HL-60/S4 treated with phorbol 12-myristate 13-acetate at 8.2 ng/mL for 4 days and 3 days (cell line): ENCODE results near the gene ITGB7.

Experiments
- in situ Hi-C: fragments of 300-500 bp; cut with MboI; formaldehyde crosslinking; loops from 2 replicates; pipeline ENCODE4 v1.15.0; 2022; ENCODE audit warnings: low sequenced_read_pairs

ITGB7 gene

DNA sequence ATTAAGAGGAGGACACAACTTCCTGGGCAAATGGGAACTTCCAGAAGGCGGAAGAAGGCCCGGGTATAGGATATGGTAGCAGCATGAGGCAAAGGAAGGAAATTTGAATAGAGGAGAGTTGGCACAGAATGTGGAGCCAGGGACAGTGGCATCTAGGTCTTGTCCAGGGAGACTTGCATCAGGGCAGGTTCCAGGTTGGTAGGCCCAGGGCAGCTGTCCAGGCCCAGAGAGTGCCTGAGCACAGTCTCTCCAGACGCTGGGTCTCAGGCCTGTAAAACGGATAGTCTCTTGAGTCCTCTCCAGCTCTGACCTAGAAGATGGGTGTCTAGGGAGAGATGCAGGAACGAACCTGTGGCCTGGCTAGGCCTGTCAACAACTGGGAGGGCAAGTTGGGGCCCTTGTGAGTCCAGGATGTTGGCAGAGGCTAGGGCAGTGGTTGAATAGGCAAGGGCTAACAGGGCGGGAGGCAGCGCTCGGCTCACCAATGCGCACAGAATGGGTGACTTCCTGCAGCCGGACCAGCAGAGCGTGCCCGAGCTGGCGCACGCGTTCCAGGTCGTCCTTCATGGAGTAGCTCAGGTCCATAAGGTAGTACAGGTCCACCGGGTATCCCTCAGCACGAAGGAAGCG, 9.9 kb downstream of the ITGB7 start:
- in situ Hi-C loops = no loop called here

DNA sequence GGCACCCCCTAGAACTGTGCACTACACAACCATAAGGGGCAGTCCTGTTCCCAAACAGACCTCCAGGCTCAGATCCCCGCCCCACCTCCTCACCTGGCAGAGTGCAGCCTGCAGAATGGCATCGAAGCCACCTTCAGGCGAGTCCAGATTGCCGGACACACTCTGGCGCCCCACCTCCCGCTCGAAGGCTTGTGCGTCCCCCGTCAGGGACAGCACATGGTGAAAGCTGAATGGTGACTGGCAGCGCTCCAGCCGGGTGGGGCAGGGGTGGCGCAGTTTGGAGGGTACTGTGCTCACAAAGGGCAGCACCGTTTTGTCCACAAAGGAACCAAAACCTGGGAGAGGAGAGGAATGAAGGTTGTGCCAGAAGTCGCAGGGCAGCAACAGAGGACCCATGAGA, 10.6 kb downstream of the ITGB7 start:
- in situ Hi-C loops = no loop called here

DNA sequence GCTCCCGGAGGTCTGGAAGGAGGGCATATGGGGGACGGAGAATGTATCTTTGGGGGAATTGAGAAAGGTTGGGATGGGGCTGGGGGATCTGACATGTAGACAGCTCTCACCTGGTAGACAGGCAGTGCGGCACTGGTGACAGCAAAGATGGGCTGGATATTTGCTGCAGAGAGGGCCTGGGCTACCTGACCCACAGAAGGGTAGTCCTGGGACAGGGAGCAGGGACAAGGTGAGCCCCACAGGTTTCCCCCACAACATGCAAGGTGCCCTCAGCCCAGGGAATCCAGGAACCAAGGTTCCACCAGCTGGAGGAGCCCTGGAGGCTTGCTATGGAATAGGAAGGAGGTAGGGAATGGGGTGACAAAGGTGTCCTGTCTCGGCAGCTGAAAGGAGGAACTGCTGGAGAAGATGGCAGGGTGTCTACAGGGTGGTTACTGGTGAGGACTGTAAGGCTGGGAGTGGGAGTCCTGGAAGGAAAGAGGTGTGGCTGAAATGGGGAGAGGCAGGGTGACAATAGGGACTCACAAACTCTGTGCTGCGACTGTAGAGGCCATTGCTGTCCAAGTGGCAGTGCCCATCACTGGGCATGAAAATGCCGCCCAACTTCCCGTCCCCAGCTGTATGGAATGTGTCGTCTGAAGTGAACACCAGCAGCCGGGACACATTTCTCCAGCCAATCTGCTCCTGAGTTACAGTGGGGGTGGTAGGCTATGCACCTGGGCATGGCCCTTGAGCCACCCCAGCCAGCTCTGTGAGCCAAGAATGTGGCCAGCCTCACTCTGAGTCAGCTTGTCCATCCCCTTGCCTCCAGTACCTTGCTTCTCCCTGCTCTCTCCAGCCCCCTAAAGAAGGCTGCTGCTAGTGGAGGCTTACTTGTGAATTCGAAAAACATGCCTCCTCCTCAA, 11.3 kb downstream of the ITGB7 start:
- in situ Hi-C loops = no loop called here

DNA sequence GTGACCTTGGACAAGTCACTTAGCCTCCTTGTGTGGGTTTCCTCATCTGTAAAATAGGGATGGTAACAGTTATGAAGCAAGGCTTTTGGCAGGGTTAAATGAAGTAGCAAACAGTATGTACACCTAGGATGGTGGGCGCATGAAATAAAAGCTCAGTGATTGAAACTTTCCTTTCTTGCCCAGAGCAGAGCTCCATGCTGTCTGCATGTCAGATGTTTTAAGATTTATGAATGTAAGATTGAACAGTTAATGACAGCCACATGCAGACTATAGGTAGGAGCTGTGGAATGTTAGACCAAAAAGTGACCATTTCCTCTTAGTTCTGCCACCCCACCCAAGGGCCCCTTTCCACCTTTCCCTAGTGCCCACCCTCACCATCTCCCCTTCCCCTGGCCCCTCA, 12.1 kb downstream of the ITGB7 start:
- in situ Hi-C loops = no loop called here

DNA sequence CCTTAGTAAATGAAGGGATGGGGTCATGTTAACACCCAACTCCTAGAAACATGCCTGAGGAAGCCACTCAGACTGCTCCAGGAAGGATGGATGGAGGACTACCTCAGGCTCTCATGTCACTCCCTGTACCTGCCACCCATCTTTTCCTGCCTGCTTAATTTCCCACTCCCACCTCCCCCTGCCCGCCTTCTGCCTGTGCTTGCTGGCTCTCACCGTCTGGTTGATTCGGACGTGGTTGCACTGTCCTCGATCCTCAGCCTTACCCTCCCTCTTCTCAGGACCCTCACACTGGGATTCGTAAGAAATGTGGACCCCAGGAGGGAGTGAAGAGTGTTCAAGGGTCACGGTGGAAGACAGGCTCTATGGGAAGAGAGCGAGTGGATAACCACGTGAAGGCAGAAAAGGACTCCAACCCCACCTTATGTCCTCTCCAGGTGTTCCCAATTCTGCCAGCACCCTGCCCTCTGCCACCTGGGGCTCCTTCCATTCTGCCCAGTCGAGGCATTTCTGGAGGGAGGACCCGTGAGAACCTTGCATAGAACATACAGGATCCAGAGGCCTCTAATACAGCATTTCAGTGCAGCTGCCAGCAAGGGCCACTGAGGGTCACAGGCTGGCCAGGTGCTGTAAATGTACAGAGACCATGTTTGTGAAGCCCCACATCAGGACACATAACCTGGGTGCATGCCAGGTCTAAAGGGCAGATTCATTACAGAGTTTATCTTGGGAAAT, 12.9 kb downstream of the ITGB7 start:
- in situ Hi-C loops = no loop called here

DNA sequence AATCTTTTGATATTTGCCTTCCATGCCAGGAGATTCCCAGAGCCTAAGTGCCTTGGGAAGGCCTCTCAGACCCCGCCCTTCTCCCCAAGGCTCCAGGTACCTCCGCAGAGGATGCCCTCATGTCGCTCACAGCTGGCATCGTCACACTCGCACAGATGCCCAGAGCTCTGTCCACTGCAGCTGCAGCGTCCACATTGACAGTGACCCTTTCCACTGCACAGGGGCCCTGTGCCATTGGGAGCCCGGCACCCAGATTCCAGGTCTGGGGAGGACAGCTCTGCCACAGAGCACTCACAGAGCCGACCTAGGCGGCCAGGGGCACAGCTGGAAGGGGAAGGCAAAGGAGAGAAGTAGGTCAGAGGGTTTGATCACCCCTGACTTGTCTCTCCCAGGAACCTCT, 14.0 kb downstream of the ITGB7 start:
- in situ Hi-C loops = no loop called here

DNA sequence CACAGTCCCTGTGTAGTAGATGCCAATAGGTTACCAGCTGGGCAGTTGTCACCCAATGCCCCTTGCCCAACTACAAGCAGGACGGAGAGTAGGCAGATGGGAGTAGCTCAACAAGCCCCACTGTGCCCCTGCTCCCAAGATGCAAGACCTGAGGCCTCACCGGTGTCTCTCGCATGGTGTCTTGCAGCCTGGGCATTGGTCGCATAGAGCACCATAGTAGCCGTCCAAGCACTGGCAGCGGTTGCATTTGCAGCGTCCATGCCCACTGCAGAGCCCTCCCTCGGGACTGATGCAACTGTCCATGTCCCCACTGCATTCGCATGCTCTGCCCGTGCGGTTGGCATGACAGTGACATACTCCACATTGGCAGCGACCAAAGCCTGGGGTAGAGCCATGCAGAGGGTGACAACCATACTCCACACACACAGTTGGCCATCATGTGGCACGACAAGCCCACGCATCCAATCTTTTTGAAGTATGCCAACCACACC, 14.5 kb downstream of the ITGB7 start:
- in situ Hi-C loops = no loop called here

DNA sequence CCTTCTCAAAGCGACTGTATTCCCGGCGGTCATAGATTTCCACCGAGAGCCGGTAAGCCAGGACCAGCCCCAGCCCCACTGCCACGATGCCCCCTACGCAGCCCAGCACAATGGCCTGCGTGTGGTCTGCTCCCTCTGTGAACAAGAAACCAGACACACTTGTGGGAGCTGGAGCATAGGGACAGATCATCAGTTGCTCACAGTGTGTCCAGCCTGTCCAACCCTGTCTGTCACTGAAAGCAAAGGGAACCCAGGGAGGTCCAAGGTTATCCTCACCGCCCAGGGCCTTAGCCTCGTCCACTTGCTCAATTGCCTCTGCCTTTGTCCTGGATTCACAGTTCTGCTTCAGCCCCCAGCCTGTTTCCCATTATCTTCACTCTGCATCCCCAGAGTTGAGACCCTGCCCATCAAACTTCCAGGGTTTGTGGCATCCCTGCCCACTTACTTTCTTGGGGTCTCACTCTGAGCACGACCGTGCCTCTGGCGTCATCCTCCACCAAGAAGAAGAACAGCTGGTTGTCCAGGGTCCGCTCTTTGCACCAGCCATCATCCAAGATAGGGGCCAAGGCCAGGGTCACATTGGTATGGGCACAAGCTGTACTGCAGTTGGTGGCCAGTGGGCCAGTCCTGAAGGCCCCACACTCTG, 15.0 kb downstream of the ITGB7 start:
- in situ Hi-C loops = no loop called here

DNA sequence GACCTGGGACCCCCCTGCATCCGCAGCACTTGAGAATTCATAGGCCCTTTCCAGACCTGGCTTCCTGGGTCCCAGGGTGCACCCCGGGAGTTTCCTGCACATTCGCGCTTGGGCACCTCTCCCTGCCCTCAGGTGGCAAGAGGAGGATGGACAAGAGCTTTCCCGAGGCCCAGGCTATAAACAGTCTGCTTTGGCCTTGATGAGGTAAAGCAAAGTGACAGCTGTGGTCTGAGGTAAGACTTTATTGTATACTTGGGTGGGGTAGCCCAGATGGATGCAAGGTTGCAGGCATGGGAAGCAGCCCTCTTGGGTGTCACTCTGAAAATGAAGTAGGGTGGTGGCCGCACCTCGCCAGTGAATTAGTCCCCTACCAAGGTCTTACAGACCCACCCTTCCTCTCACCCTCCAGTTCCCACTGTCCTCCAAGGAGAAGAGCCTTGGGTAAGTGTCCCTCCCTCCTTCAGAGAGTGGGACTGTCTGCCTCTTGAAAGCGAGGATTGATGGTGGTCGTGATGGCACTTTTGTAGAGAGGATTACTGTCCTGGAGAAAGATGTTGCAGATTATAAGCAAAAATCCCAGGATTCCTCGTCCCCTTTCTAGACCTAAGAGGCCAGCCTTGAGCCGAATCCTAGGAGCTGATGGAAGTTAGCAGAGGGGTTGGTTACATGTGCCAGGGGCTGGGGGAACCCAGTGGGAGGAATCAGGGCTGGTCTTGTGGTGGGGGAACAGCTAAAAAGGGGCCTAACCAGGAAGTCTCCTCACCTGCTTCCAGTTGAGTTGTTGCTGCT, 15.8 kb downstream of the ITGB7 start:
- in situ Hi-C loops = no loop called here

DNA sequence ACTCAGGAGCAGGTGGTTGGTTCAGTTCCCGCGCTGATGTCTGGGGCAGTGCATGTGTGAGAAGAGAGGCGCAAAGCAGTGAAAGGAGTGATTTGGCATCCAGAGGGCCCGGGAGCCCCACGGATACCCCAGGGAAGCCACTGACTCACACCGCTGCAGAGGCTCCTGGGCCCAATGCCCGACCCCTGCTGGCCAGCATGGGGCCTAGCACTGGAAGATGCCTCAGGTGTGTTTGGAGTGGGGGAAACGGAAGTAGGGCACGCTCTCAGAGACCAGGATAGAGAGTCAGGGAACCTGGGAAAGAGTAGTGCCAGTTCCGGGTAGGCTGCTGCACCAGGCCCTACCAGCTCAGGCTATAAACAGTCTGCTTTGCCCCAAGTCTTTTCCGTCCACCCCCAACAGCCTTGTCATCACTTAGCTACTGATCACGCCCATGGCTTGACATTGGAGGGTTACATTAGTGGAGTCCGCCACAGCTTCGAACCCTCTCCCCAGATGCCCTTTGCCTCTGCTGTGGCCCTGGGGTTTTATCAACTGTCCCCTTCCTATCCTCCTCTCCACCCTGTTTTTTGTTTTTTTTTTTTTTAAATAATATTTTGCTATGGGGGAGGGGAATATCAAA, 16.8 kb downstream of the ITGB7 start:
- in situ Hi-C loops = no loop called here

DNA sequence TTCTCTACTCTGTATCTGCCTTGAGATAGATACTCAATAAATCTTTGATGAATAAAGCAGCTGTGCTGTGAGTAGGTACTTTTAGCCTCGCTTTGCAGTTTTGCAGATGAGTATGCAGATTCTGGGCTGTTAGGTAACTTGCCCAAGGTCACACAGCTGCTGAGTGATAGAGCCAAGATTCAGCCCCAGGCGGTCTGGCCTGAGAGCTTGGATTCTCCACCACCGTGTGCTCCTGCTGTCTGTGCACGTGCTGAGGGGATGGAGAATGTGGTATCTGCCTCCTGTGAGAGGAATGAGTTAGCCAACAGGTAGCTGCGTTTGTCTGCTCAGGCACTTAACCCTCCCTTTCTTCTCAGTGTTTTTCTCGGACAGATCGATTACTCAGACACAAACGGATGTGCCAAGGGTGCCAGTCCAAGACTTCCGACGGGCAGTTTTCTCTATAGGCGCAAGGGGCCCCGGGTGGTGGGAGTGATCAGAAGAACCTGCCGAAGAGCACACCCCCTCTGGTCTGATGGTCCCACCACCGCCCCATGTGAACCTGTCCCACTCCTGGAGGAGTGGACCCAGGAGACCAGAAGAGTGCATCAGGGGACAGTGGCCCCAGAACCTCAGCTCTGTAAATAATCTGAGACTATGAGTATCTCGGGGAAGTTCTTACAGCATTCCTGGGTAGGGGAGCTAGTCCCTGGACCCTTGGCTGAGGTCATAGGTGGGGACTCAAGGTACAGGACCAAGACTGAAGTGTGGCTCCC, 19.7 kb downstream of the ITGB7 start:
- in situ Hi-C loops = no loop called here

DNA sequence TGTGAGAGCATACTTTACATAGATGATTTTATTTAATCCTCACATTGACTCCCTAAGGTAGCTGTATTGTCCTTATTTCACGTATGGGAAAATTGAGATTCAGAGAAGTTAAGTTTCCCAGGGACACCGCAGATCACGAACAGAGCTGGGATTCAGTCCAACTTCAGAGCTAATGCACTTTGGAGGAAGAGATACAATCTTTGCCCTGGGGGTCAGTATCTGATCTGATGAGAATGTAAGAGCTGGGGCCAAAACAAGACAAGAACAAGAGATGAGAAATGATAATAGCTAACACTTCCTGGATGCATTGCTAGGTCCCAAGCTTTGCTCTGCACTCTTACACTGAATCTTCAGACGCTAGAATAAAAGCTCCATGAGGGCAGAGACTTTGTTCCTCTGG, 20.3 kb downstream of the ITGB7 start:
- in situ Hi-C loops = no loop called here

DNA sequence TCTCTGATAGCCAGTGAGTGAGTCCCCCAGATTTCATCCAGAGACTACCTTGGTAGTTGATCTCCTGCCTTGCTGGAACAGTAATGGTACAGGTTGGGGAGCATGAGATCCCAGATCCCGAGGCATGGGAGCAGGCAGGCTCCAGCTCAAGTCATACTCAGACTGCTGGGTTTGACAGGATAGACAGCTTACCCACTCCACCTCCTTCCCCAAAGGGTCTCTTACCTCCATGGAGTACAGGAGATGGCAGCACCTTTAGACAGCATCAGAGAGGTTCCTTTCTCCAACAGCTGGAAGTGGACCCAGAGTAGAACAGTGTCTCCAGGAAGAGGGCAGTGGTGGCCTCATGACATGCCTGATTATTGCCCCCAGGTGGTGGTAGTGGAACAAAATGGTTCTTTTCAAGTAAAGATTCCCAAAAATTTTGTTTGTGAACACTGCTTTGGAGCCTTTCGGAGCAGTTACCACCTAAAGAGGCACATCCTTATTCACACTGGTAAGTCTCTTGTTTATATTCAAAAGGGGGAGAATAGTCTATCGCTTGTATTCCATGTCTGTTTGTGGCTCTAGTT, 21.4 kb downstream of the ITGB7 start:
- in situ Hi-C loops = no loop called here

DNA sequence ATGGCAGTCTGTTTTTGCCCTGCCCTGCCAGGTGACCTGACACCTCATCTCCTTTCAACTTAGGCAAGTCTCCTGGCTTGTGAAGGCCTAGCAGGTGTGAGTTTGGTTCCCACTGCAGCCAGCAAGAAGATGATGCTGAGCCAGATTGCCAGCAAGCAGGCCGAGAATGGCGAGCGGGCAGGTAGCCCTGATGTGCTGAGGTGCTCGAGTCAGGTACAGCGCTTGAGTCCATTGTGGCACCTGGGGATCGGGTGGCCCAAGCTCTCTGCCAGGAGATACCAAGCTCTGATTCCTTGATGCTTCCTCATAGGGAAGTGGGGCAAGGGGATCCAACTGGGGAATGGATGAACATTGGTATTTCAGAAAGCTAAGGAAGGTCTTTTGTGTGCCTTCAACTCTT, 22.2 kb downstream of the ITGB7 start:
- in situ Hi-C loops = no loop called here

DNA sequence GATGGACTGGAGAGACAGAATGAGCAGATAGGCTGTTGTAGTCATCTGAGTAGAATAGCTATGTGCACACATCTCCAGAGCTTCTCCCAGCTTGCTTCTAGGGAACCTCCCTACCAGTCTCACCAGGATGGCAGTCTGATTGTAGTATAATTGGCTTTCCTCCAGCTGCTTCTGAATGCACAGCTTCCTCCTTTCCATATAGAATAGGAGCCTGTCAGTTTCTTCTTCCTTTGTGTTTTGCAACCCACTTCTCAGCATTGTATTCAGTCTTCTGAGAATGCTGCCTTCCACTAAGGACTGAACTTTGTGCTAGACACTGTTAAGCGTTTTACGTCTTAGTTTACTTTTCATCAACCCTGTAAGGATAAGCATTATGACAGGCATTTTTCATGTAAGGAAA, 24.1 kb downstream of the ITGB7 start:
- in situ Hi-C loops = no loop called here

DNA sequence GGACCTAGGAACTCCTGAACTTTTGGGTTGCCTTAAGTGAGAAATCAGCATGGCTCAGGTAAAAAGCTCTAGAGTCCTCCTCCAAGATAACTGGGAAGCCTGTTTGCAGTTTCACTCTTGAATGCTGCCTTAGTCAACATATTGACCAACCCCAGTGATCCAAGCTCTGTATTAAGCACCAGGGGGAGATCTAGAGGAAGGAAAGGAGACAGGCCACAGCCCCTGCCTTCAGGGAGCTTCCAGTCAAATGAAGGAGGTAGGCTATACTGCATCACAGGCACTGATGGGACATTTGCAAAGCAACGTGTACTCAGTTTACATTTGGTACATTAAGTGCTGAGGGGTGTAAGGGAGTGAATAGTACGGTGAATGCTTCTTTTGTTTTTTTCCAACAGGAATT, 25.1 kb downstream of the ITGB7 start:
- in situ Hi-C loops = no loop called here

DNA sequence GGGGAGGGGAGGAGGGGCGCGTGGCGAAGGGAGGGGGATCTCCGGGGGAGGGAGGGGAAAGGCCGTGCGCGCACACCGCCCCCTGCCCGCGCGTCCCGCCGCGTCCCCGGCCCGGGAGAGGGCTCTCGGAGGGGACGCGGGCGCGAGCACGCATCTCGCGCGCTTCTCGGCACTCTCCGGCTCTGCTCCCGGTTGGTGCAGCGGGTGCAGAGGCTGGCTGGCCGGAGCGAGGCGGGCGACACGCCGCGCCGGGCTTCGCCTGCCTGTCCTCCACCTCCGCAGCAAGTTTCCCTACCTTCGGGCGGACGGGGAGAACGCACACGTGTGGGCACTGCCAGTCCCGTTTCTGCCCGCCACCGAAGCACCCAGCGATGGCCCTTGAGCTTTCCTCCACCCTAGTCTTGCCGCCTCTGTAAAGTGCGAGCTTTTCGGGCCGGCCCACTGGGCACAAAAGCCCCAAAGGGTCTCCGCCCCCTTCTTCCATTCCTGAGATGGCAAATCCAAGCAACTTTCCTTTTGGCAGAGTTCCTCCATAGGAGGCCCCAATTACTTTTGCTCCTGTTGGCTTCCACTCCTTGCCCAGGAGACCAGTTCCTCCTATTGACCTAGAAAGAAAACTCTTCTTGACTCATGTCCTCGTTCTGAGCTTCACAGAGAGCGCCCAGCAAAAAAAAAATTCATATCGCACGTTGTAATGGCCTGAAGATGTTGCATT, 26.0 kb downstream of the ITGB7 start:
- in situ Hi-C loops = no loop called here

DNA sequence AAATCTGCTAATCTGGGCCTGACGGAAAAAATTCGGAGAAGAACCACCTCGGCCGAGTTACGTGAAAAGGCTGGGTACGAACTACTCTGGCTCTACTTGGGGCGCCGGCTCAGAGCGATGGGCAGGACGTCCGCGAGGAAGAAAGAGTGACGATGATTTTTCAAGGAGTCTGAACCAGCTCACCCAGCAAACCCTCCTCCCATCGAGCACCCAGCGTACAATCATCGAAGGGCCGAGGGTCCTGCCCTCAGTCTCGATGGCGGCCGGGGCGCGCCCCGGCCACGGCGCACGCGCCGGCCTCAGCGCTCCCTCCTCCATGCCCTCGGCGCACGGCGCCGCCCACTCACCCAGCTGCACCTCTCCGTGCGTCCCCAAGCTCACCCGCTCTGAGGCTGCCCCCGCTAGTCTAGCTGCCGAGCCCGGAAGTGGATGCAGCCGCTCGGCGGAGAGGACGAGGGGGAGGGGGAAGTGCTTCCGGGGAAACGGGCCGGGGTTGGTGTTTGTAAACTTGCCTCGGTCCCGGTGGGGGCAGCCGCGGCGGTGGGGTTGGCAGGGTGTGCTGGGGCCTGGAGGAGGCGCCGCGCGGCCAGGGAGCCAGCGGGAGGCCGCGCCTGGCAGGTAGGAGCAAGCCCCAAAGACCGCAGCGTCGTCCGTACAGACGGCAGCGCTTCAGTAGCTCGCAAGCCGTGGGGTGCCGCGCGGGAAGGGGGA, 26.7 kb downstream of the ITGB7 start, which contains the start of the genes CSAD and ZNF740:
Gene CSAD, minus strand, starts transcription at position 706 of the 711 bp plus-strand sequence. CDS start 7,455 bp downstream, outside the sequence.
Gene ZNF740, plus strand, starts transcription at position 503 of the 711 bp plus-strand sequence. CDS start 1,262 bp downstream, outside the sequence.
- in situ Hi-C loops = no loop called here
